HG03060 (cell line): ENCODE results near the gene MYO5A.
A peak's percentile ranks its signal among the peaks of the same experiment; 100 is the strongest.

Experiments used
- ATAC-seq: cut with Tn5 transposase; IDR thresholded peaks from one replicate; pipeline ENCODE4 v1.9.1; 2021; ENCODE audit warnings: low read depth, moderate number of reproducible peaks; ENCODE audit not compliant: unreplicated experiment

The MYO5A gene

DNA sequence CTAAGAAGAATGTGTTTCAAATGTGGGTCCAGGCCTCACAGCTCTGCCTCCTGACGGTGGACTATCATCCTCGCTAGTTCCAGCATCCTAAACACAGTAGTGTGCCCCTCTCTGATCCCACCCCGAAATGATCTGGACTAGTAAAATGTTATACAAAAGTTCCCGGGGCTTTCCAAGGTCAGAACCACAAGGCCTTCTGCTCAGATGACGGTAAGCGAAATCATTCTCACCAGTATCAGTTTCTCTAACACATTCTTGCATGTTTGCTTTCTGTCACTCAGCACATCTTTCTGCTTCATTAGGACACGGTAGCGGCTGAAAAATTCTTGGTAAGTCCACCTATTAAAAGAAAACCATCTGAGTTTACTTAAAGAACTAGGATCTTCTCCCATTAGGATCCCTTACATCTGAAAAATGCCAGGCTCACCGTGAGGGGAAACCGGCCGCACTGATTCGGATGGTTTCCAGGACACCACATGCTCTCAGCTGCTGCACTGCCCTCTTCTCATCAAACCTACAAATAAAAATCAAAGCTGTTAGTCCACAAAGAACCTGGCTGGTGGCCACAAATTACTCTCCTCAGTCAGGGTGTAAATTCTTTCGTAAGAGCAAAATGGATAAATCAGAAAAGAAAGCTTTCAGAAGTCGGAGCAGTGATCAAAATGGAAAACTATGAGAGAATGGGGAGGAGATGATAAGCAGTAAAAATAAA is 149.1 kb downstream of the MYO5A start:
- peak; percentile 40 for ATAC-seq

DNA sequence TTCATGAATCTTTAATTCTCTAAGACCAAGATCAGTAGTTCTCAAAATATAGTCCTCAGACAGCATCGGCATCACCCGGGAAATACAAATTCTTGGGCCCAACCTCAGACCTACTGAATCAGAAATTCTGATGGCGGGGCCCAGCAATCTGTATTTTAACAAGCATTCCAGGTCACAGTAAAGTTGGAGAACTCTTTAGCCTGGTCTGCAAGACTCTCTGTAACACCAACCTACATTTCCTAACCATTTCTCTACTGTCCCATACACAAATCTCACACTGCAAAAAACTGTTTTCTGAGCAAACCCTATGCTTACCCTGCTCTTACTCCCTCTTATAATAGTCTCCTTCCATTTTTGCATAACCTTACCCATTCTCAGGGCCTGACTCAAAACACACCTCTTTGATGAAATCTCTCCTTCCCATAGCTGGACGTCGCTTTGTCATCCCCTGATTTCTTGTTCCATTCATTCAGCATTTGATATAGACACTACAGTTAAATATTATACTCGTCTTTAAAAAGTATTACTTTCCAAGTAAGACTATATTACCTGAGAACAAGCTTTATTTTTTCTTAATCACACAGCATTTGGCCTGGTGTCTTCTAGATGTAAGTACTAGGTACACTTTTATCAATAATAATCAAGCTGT is 149.8 kb downstream of the MYO5A start:
- ATAC-seq = peak; percentile 32

DNA sequence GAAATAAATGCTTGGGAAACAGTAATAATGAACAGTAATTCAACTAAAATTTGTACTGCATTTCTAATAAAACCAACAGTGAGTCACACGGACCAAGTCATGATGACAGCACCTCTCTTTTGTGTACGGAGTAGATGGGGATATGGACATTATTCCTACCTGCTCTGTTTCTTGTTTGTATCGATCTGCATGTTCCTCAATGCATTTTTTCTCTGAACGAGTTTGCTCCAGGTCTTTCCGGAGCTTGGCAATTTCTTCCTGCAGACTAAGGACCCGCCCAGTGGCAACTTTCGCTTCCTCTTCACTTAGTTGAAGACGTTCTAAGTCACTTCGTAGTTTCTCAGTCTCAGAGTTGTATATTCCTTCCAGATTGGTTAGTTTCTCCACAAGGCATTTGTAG is 158.7 kb downstream of the MYO5A start:
- ATAC-seq = no peak

DNA sequence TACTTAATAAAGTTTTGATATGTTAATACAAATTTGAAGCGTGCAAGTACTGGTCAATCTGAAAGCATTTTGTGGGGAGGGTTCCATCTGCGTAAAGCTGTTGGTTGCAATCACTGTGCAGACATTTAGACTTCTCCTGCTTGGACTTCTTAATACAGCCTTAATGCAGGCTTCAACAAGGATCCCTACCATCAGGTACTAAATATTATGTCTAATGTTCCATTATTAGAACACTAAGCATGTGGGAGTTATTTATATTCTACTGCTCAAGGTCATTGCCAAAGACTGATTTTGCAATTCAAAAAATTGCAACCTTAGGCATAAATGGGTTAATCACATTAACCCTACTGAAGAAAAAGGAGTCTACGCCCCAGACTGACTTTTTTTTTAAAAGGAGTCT is 159.2 kb downstream of the MYO5A start:
- ATAC-seq = no peak

DNA sequence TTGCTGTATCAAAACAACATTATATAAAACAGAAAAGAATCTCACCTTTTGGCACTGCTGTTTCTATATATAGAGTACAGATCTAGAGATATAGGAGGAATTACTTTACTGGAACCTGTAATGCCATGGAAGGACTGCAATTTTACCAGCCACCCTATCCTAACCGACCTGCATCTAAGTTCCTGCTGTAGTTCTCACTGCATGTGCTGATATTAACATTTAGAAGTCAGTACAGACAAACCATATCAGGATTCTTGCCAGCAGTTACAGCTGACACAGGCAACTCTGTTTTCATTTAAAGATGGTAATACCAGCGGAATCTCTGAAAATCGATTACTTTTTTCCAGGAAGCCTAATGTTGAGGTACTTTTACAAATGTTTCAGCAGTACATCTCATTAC is 159.7 kb downstream of the MYO5A start:
- ATAC-seq = no peak

DNA sequence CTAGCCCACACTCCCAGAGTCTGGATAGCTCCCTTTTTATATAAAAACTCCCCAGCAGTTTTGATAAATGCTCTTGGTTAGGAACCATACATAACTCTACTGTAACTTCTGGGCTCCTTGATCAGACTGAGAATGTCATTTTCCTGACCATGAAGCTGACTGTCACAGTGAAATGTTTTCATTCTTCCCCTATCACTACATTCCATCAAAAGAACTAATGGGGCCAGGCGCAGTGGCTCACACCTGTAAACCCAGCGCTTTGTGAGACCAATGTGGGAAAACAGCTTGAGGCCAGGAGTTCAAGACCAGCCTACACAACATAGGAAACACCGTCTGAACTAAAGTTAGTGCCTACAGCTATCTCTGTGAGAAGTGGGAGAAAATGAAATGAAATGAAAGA is 160.3 kb downstream of the MYO5A start:
- no peak for ATAC-seq

DNA sequence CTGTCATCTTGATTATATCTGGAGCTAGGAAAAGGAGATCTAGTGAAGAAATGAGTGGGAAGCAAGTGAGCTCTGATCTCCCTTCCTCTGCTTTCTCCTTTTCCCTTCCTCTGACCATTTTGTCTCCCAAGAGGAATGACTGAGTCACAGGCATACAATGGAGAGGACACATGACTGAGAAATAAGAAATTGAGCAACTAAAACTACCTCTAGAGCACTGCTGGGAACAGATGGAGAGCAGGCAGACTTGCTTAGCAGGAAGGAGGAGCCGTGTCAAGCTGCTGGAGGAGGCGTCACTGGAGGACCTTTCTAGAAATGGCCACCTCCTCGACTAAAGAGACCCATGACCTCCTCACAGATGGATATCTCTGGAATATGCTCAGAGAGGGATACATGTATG is 166.2 kb downstream of the MYO5A start:
- ATAC-seq = no peak

DNA sequence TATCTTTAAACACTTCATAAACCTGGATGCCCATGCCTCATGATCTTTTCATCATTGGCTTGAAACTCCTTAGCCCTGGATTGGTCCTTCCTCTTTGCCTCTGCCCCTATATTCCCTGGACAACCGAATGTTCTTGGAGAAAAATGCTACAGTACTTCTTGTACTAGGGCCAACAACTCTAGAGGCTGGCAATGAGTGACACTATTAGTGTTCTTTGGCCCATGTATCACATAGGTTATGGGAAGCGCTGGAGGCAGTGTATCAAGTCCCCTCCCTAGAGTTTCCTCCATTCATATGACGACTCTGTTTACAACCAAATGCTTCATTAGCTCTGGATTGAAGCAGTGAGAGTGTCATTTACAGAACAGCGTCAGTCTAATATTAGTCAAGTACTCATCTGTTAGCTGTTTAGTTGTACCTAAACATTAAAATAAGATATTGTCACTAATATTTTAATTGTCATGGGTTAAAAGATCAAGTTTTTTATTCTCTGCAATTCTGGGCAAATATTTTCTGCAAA is 166.6 kb downstream of the MYO5A start:
- ATAC-seq = no peak

DNA sequence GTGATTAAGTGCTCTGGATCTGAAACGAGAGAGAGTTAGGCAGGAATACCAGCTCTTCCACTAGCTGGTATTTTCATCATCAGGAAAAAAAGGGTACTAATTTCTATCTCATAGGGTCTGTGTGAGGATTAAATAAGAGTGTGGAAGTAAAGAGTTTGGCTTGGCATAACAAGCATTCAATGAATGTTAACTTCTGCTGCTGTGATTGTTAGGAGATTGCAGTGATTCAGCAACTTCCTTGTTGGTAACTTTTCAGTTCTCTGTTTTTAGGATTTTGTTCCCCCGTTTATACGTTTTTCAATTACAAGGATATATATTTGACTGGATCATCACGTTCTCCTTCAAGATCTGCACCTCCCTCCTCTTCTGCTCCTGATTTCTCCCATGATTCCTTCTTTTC is 167.2 kb downstream of the MYO5A start:
- no peak for ATAC-seq

DNA sequence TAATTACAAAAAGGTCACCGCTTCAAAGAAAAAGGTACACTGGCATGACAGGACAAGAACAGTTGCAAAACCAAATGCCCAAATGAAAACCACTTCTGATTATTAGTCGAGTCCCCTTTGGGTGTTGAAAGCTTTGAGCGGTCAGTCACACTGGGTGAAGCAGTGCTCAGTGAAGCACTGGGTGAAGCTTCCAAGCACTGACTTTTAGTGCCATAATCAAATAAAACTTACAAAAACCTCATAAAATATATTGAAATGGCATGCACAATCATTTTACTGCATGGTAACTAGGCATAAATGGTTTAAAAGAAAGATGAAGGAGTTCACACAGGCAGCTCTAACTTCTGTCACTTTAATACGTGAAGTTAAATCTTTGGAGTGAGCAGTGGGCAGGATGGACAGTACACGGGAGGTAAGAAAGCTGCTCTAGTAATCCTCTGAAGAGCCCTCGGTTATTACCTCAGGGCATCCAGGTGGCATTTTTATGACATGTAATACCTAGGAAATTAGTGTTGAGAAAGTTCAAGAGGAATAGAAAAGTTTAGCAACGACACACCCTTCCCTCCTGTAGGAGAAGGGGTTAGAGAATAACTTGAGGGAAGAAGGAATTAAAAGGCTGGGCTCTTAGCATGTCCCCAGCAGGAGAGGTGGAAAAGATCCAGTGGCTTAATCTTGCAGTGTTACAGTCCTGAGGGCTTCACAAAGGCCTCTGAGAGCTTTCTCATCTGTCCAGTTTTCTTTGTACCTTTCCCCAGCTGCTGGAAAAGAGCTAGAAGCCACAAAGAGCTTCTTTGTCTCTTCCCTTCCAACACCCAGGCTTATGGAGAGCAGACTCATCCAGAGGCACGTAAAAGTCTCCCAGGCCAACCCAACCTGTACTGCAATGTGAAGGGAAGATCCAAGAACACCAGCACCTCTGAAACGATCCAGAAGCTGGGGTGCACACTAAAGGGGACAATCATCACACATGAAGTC is 168.2 kb downstream of the MYO5A start:
- ATAC-seq = no peak

DNA sequence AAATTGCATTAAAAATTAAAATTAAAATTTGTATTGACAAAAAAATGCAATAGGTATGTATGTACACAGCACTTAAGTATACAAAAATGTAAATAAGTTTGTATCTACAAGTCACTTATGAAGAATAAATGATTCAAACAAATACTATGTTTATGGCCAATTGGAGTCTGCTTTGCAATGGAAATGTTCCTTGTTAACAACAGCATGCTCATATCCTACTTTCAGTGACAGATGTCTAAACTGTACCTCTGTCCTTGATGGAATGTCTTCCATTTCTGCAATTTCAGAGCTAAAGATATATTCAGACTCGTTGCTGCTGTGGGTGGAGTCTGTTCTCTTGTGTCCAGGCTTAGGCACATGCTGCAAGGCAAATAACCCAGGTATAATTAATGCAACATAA is 169.0 kb downstream of the MYO5A start:
- ATAC-seq = no peak

DNA sequence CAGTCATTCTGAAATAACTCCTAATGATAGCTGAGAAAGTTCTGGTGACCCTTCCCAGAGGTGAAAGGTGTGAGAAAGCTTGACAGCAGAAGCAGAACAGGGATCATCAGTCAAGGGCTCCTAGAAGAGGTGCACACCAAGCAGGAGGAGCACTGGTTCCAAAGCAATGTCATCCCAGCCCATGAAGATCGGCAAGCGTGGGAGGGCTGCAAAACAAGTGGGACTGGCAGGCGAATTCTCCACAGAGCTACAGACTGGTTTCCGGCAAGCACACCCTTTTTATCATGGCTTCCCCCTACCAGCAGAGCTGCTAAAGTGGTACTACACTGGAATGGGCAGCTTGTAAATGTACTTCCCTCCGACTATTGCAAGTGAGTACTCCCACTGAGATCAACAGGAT is 170.7 kb downstream of the MYO5A start:
- no peak for ATAC-seq

DNA sequence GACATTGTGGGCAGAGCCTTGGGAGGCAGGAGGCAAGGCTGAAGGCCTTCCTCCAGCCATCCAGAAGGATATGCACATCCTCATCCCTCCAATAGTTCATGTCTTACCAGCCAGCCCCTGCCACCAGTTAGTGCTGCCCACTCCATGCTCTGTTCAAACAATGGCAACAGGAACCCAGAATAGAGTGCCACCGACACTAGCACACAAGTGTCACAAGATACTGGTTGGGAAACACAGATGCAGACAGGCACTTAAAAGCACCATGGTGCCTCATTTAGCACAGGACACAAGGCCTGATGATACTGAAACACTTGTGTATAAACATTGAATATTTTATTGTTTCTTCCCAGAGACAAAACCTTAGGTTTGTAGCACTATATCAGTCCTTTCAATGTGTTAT is 176.6 kb downstream of the MYO5A start:
- ATAC-seq = no peak

DNA sequence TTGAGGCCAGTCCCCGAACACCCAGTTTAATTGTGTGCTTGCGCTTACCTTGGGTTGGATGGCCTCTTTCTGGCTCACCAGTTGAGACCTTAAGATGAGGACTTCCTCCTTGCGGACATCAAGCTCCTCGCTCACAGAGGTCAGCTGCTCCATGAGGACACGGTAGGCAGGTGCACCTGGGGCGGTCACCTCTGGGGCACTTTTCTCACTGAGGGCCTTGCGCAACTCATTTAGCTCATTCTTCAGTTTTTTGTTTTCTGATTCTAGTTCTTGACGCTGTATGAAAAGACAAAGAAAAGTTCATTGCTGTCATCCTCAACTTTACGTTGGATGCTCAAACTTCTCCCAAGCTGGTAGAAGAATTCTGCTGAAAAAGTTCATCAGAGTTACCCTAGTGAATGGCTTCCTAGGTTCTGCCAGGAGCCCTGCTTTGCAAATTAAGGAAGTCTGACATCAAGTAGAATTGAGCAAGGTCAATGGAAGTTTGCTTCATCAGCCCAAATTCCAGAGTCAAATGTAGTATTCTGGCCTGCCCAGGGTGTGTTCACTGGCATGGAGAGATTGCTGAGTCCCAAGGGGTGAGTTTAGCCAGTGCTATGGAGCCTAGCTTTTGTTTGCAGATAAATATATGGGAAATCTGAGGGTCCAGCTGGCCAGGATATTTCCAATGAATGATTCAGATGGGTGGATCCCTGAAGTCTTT is 177.3 kb downstream of the MYO5A start:
- ATAC-seq = no peak

DNA sequence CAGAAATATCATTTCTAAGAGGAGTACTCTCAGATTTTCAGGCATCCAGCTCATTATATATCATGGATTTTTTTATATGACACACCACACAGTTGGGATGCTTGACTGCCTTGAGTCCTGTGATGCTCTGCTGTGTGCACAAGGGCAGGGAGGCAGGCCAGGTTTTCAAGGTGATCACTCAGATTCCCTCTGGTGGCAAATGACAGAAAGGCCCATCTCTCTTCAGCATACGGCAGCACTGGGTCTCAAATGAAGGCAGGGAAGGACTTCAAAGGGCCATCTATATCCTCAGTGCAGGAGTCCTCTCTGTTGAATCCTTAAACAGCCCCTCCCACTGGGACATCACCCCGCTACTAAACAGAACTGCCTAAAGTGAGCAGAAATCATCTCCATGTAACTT is 178.3 kb downstream of the MYO5A start:
- ATAC-seq = no peak

DNA sequence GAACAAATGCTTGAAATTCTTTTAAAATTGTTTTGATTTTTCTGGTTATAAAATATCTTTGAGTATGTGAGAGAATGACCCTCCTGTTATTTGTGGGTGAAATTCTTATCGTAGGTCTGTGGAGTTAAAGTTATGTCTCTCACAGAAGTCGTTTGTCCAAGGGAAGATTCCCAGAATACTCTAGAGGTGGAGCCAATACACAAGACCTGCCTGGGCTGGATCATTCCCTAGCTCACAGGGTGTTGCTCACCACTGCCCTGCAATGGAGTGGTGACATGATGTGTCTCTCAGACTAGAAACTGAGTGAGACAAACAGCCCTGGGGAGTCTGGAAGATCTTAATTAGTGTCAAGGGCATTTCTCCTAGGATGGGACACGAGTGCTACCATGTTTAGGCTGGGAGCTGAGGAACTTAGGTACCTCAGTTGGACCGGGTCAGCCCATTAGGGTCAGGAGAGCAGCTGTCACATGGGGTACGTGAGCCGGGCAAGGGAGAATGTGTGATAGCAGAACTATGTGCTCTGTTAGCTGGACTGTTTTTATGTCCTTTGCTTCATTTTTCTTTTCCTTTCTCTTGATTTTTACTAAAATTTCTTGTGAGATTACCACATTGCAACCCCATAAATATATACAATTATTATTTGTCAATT is 179.5 kb downstream of the MYO5A start:
- ATAC-seq = no peak

DNA sequence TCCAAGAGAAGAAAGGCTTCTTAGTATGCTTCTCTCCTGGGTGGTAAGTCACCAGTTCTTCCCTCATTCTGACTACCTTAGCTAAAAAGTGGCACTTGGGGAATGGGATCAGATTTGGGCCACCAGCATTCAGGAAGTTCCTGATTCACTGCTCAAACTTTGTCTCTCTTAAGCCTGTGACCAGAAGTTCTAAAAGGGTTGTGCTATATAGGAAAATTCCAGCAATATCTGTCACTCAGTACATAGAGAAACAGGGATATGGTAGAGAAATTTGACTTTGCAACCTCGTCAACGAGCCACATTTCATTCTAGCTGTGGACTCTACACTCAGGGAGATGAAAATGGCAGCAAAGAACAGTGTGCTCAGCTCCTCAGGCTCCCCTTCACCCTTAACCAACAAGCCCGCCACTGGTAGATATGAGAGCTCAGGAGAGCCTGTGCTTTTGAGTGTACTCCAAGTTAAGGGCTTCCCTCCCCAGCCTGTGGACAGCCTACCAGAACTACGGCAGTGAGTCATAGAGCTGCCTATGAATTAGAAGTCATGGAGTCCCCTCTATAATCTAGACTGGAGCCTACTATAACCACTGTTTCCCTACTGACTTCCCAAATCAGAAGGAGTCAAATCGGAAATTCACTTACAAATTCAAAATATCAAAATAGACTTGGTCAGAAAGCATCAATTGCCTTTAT is 180.5 kb downstream of the MYO5A start:
- no peak for ATAC-seq

DNA sequence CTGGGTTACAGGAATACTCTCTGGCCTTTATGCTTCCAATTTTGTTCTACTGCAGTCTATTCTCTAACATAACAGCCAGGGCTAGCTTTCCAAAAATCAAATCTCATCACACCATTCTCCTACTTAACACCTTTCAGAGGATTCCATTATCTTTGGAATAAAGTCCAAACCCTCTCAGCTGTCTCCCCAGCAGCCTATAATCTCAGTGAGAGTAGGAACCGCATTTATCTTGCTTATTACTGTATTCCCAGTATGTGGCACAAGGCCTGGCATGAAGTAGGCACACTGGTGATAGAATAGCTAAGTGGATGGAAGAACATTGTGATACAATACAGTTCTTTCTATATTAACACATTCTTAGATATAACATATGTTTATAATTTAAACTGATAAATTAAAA is 184.1 kb downstream of the MYO5A start:
- ATAC-seq = no peak

DNA sequence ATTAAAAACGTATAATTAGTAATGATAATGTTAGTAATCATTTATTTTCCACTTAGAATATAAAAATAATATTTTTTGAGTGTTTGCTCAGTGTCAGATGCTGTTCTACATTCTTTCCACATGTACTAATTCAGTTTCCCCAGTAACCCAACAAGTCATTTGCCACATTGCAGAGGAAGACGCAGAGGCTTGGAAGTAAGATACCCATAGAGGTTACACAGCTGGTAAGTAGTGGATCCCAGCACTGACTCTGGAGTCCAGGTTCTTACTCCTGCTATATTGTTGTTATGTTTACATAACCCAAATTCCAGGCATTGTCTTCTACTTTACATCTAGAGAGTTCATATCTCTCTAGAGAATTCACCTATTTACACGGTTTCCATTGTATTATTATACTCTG is 184.8 kb downstream of the MYO5A start:
- no peak for ATAC-seq
